Activated CD8-positive, alpha-beta memory T cell treated with anti-CD3 and anti-CD28 coated beads, Interleukin-2, amount 50 U/mL, for 1 hour (primary cell): ENCODE results near the gene FNDC3B.

Experiments used
- DNase-seq: peaks from one replicate; pipeline ENCODE4 v3.0.0-alpha.2; 2020; ENCODE audit errors: extremely low read depth

The FNDC3B gene

DNA sequence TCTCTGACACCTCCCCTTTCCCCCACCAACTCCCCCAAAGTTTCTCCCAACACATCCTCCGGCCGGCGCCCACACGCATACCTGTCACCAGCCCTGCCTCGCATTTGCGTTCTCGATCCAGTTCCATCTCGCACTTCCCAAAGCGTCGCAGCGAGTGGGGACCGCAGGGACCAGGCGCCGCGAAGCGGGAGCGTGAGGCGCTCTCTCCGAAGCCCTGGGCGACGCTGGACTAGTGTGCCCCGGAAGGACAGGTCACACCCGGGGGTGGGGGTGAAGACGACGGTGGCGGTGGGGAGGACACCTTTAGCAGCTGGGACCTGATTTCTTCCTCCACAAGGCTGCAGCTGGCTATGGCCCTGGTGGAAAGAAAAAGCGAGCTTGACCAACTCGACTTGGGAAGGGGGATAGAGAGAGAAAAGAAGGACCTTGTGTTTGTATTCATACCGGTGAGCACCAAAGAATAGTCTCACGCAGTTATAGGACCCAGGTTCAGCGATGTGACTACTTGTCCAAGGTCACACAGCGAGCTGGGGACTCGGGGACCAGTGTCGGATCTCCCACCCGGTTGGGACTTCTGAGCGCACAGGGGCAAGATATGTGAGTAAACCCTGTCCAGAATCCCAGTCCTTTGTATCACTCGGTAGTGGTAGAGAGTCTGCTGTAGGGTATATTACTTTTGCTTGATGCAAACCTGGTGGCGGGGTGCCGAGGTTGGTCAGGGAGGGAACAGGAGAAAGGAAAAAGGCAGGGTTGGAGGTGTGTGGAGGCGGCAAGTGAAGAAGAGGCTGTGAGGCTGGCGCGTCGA, 409.5 kb downstream of the FNDC3B start:
- DNase-seq, result no peak

GRCh38 chr3:172449466-172450149, 410.2 kb downstream of the FNDC3B start:
- DNase-seq, result no peak
